Stimulated activated memory B cell treated with anti-CD40 and anti-IgM and Interleukin-4, amounts not matched to agents 10 μg/mL and 1 μg/mL and 100 μg/mL, for 72 hours (primary cell): ENCODE data around the gene USP28.
"Not testable (repeated sequence)": the region's sequence is repeated elsewhere in the genome, so short reads cannot be mapped to it uniquely, and the experiment has no call there.

ENCODE experiments used
- ATAC-seq: fragments of 150-1000 bp; cut with Tn5 transposase; 2 replicates; pipeline ENCODE4 v1.10.0; 2021
- H3K27ac Mint-ChIP-seq: one replicate; pipeline ENCODE4 v1.8.0; 2022; ENCODE audit warnings: mild to moderate bottlenecking, mixed read lengths
- H3K27me3 Mint-ChIP-seq: one replicate; pipeline ENCODE4 v1.8.0; 2022; ENCODE audit warnings: mixed read lengths
- H3K36me3 Mint-ChIP-seq: one replicate; pipeline ENCODE4 v1.8.0; 2022; ENCODE audit warnings: mixed read lengths
- H3K4me1 Mint-ChIP-seq: one replicate; pipeline ENCODE4 v1.8.0; 2022; ENCODE audit warnings: mixed read lengths
- H3K4me3 Mint-ChIP-seq: one replicate; pipeline ENCODE4 v1.8.0; 2022; ENCODE audit warnings: mild to moderate bottlenecking, moderate library complexity, mixed read lengths
- H3K9me3 Mint-ChIP-seq: one replicate; pipeline ENCODE4 v1.8.0; 2022; ENCODE audit warnings: mixed read lengths

The USP28 gene

GRCh38 chr11:113778111-113778910, 97.1 kb downstream of the USP28 start:
- no peaks in the 10 kb centered on the region for H3K9me3 Mint-ChIP-seq
- H3K27me3 Mint-ChIP-seq: peaks cover 33% of the 10 kb centered on the region
- ATAC-seq: no peak
- peaks cover 8% of the 10 kb centered on the region for H3K4me1 Mint-ChIP-seq
- no peak overlapping the region for H3K4me3 Mint-ChIP-seq
- H3K27ac Mint-ChIP-seq: no peak overlapping the region
- H3K36me3 Mint-ChIP-seq: no peaks in the 10 kb centered on the region

- Mint-ChIP-seq H3K4me3 (peak overlapping the region; percentile 98), H3K36me3 (no peaks in the 10 kb centered on the region), H3K27me3 (peaks cover under 1% of the 10 kb centered on the region), H3K9me3 (no peaks in the 10 kb centered on the region), H3K4me1 (peaks cover 26% of the 10 kb centered on the region), H3K27ac (peak overlapping the region; percentile 96)
- ATAC-seq: no peak
Measured at GRCh38 chr11:113774174-113774503, 101.2 kb downstream of the USP28 start.

- H3K36me3 Mint-ChIP-seq: no peaks in the 10 kb centered on the region
- peaks cover 26% of the 10 kb centered on the region for H3K4me1 Mint-ChIP-seq
- no peaks in the 10 kb centered on the region for H3K27me3 Mint-ChIP-seq
- ATAC-seq: peak; percentile 99
- peak within 1 kb of the TSS; percentile 96 for H3K27ac Mint-ChIP-seq
- H3K9me3 Mint-ChIP-seq: no peaks in the 10 kb centered on the region
- peak within 1 kb of the TSS; percentile 98 for H3K4me3 Mint-ChIP-seq
Measured at GRCh38 chr11:113773416-113774173, 101.8 kb downstream of the USP28 start, which contains the start of gene ZW10. Gene ZW10 (minus strand): TSS chr11:113773692. CDS start chr11:113773666, 26 bp downstream.

GRCh38 chr11:113773092-113773415, 102.3 kb downstream of the USP28 start:
- H3K9me3 Mint-ChIP-seq: no peaks in the 10 kb centered on the region
- peak overlapping the region; percentile 96 for H3K27ac Mint-ChIP-seq
- H3K27me3 Mint-ChIP-seq: no peaks in the 10 kb centered on the region
- no peak for ATAC-seq
- H3K36me3 Mint-ChIP-seq: peaks cover under 1% of the 10 kb centered on the region
- H3K4me3 Mint-ChIP-seq: peak overlapping the region; percentile 98
- H3K4me1 Mint-ChIP-seq: peaks cover 27% of the 10 kb centered on the region

- H3K27ac Mint-ChIP-seq: peak overlapping the region; percentile 96
- ATAC-seq: no peak
Measured at GRCh38 chr11:113771964-113772363, 103.4 kb downstream of the USP28 start.

GRCh38 chr11:113764527-113765219, 110.7 kb downstream of the USP28 start:
- Mint-ChIP-seq H3K4me1 (peaks cover 15% of the 10 kb centered on the region), H3K36me3 (peaks cover 53% of the 10 kb centered on the region), H3K4me3 (no peak overlapping the region), H3K27me3 (no peaks in the 10 kb centered on the region), H3K27ac (no peak overlapping the region), H3K9me3 (no peaks in the 10 kb centered on the region)
- no peak for ATAC-seq

More at GRCh38 chr11:113771964-113772363, 103.4 kb downstream of the USP28 start:
- peaks cover 12% of the 10 kb centered on the region for H3K36me3 Mint-ChIP-seq
- no peaks in the 10 kb centered on the region for H3K27me3 Mint-ChIP-seq
- peak overlapping the region; percentile 12 for H3K4me3 Mint-ChIP-seq
- no peaks in the 10 kb centered on the region for H3K9me3 Mint-ChIP-seq
- peaks cover 35% of the 10 kb centered on the region for H3K4me1 Mint-ChIP-seq

- Mint-ChIP-seq H3K36me3 (peaks cover 66% of the 10 kb centered on the region), H3K4me1 (peaks cover 14% of the 10 kb centered on the region)
- not testable (repeated sequence) for H3K4me3 Mint-ChIP-seq, H3K9me3 Mint-ChIP-seq, H3K27ac Mint-ChIP-seq, ATAC-seq, H3K27me3 Mint-ChIP-seq
Measured at GRCh38 chr11:113763040-113763439, 112.3 kb downstream of the USP28 start.

GRCh38 chr11:113760241-113760640, 115.1 kb downstream of the USP28 start:
- peaks cover 70% of the 10 kb centered on the region for H3K36me3 Mint-ChIP-seq
- ATAC-seq: no peak
- no peaks in the 10 kb centered on the region for H3K9me3 Mint-ChIP-seq
- H3K4me3 Mint-ChIP-seq: no peak overlapping the region
- H3K27me3 Mint-ChIP-seq: no peaks in the 10 kb centered on the region
- no peak overlapping the region for H3K27ac Mint-ChIP-seq
- H3K4me1 Mint-ChIP-seq: peaks cover 6% of the 10 kb centered on the region

- Mint-ChIP-seq H3K4me3 (no peak overlapping the region), H3K27ac (no peak overlapping the region), H3K36me3 (peaks cover 36% of the 10 kb centered on the region), H3K4me1 (no peaks in the 10 kb centered on the region), H3K27me3 (no peaks in the 10 kb centered on the region), H3K9me3 (no peaks in the 10 kb centered on the region)
- ATAC-seq: no peak
Measured at GRCh38 chr11:113752932-113753331, 122.4 kb downstream of the USP28 start.
